ENCODE results near the gene PCDHGA8. TPM values are rescaled to one million over a fixed set of nuclear protein-coding genes. Genes with fewer than 3 reads are reported as not detected.

The PCDHGA8 gene
- total RNA-seq, 2 experiments from 2014 or later = 3.8 to 5.3 TPM

DNA sequence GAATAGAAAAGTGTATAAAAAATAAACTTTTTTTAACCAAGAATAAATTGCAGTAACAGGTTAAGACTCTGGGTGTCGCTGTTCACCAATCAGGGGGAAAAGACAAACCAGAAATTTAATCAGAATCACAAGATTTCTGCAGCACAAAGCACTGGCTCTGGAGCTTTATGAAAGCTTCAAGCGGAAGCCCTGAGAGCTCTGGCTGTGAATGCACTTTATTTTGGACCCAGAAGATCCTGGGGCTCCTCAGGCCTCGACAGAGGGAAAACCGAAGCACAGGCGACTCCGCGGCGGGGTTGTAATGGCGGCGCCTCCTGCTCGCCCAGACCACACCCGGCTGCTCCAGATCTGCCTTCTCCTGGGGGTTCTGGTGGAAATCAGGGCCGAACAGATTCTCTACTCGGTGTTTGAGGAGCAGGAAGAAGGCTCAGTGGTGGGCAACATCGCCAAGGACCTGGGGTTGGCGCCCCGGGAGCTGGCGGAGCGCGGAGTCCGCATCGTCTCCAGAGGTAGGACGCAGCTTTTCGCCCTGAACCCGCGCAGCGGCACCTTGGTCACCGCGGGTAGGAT lies 37.4 kb upstream of the PCDHGA8 start, which contains the start of gene PCDHGA4:
PCDHGA4 (plus strand) TSS at position 122 of the 570 bp plus-strand sequence; CDS start at position 209, 87 bp downstream.
- H3K27ac ChIP-seq (ENCODE audit: low read depth, low read length, poor library complexity, severe bottlenecking) = no peak within 1 kb of the TSS
- ChIA-PET CTCF (ENCODE audit: unreplicated experiment) (interaction anchor here (1.4 kb wide), 1 partner anchor 36 kb away, joined by 3 read pairs; no protein-coding TSS in a partner anchor), POLR2A (no interaction called here)
- no peaks in the 10 kb centered on the region; the same call in 1 of the 2 replicates for H3K79me2 ChIP-seq (ENCODE audit: insufficient read depth, low read depth, low read length)
- intact Hi-C loops (cut with micrococcal nuclease; ENCODE audit: unreplicated experiment) = loop anchor here (1.0 to 10.0 kb wide), 3 partner anchors 24 to 160 kb away; partner anchors contain the start of genes PCDHB10, PCDHB11 and PCDHGA10
- peaks cover 7% of the 10 kb centered on the region for H3K4me1 ChIP-seq (ENCODE audit: insufficient read depth, low read length, poor library complexity, severe bottlenecking)
- no peaks in the 10 kb centered on the region for H4K20me1 ChIP-seq (ENCODE audit: insufficient read depth, low read length)
- TF ChIP-seq CTCF (conservative IDR thresholded peaks at IDR 0.05; ENCODE audit: low read length) (peak; percentile 98), EZH2phosphoT487 (IDR thresholded peaks at IDR 0.05; ENCODE audit: borderline replicate concordance, low read depth, low read length) (no peak)
- H3K9me2 ChIP-seq (ENCODE audit: insufficient read depth, low read length) = no peaks in the 10 kb centered on the region
- H2AFZ ChIP-seq (ENCODE audit: low read length) = peak within 1 kb of the TSS; percentile 46; the same call in 1 of the 2 replicates
- H3K4me2 ChIP-seq (ENCODE audit: low read length) = peak within 1 kb of the TSS; percentile 32
- H3K4me3 ChIP-seq (ENCODE audit: low read depth, low read length, poor library complexity, severe bottlenecking) = no peak within 1 kb of the TSS
- no peaks in the 10 kb centered on the region for H3K36me3 ChIP-seq (ENCODE audit: insufficient read depth, low read length)
- peak; percentile 39 for DNase-seq (ENCODE audit: low spot score)
- BruUV-seq (replicated peaks) = no TSS peak
- no peaks in the 10 kb centered on the region for H3K9me3 ChIP-seq (ENCODE audit: low read length)

GRCh38 chr5:141355641-141356040 lies 36.8 kb upstream of the PCDHGA8 start:
- POLR2A ChIA-PET = no interaction called here
- no peak overlapping the region for H3K4me2 ChIP-seq (ENCODE audit: low read length)
- H3K36me3 ChIP-seq (ENCODE audit: insufficient read depth, low read length) = no peaks in the 10 kb centered on the region
- H3K4me1 ChIP-seq (ENCODE audit: insufficient read depth, low read length, poor library complexity, severe bottlenecking) = peaks cover 14% of the 10 kb centered on the region
- peaks cover 4% of the 10 kb centered on the region; the same call in 1 of the 2 replicates for H3K79me2 ChIP-seq (ENCODE audit: insufficient read depth, low read depth, low read length)
- intact Hi-C loops (cut with micrococcal nuclease; ENCODE audit: unreplicated experiment) = loop anchor here (1.0 to 10.0 kb wide), 3 partner anchors 24 to 161 kb away; partner anchors contain the start of genes PCDHB10, PCDHB11 and PCDHGA10
- DNase-seq (ENCODE audit: low spot score) = no peak
- TF ChIP-seq EZH2phosphoT487 (IDR thresholded peaks at IDR 0.05; ENCODE audit: borderline replicate concordance, low read depth, low read length) = no peak
- no peak for TF ChIP-seq CTCF (conservative IDR thresholded peaks at IDR 0.05; ENCODE audit: low read length)
- H3K9me2 ChIP-seq (ENCODE audit: insufficient read depth, low read length) = no peaks in the 10 kb centered on the region
- H3K27ac ChIP-seq (ENCODE audit: low read depth, low read length, poor library complexity, severe bottlenecking) = no peak overlapping the region
- H2AFZ ChIP-seq (ENCODE audit: low read length) = no peak overlapping the region
- no peaks in the 10 kb centered on the region for H3K9me3 ChIP-seq (ENCODE audit: low read length)
- no peak overlapping the region for H3K4me3 ChIP-seq (ENCODE audit: low read depth, low read length, poor library complexity, severe bottlenecking)
- CTCF ChIA-PET (ENCODE audit: unreplicated experiment) = interaction anchor here (1.1 to 1.4 kb wide), 2 partner anchors 37 to 208 kb away, joined by 3 read pairs; no protein-coding TSS in a partner anchor
- no TSS peak for BruUV-seq (replicated peaks)
- H4K20me1 ChIP-seq (ENCODE audit: insufficient read depth, low read length) = no peaks in the 10 kb centered on the region
